ENCODE results near the gene CAMK2D. TPM values are rescaled to one million over a fixed set of nuclear protein-coding genes. Genes with fewer than 3 reads are reported as not detected.

Gene CAMK2D
- total RNA-seq, 1 experiment from 2014 or later = 9.0 TPM

DNA sequence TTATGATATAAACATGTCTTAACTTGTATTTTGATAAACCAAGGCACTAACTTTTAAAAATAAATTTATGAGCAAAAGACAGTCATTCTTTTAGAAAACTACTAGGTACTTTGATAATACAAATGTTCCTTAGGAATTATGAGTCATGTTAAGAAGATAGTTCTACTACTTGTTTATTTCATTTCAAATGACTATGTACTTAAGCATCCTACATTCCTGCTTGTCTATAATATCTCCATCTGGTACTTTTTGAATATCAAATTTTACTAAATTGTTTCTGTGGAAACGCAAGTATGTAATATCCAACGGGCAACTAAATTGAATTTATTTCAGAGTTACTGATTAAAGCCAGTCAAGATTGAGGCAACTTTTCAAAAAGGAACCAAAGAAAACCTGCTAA lies 61.8 kb downstream of the CAMK2D start:
- no peak overlapping the region for H3K4me2 ChIP-seq (ENCODE audit: insufficient read depth, insufficient read length, low read length)
- no peaks in the 10 kb centered on the region for H3K9me3 Mint-ChIP-seq
- H3T11ph ChIP-seq (ENCODE audit: low read length) = no peak overlapping the region
- H3K27me3 ChIP-seq (ENCODE audit: insufficient read depth, low read length) = no peaks in the 10 kb centered on the region
- no peaks in the 10 kb centered on the region for H3K23me2 ChIP-seq (ENCODE audit: insufficient read length, low read depth, low read length, poor library complexity, severe bottlenecking)
- no peaks in the 10 kb centered on the region for H3K36me3 Mint-ChIP-seq (ENCODE audit: insufficient read depth in 1 of 3, low read depth in 3 of 3)
- WGBS (ENCODE audit: extremely low coverage, insufficient read length, low lambda C conversion rate) = no CpG with 5 or more reads among the region's 2 CpGs
- no peak overlapping the region for H4K91ac ChIP-seq (ENCODE audit: insufficient read length, low read depth, low read length)
- H3K27ac ChIP-seq (ENCODE audit: insufficient read length, low read depth, low read length) = no peak overlapping the region
- no peak overlapping the region for H2AK5ac ChIP-seq (ENCODE audit: insufficient read length, low read length)
- TF ChIP-seq, protein P1, sequence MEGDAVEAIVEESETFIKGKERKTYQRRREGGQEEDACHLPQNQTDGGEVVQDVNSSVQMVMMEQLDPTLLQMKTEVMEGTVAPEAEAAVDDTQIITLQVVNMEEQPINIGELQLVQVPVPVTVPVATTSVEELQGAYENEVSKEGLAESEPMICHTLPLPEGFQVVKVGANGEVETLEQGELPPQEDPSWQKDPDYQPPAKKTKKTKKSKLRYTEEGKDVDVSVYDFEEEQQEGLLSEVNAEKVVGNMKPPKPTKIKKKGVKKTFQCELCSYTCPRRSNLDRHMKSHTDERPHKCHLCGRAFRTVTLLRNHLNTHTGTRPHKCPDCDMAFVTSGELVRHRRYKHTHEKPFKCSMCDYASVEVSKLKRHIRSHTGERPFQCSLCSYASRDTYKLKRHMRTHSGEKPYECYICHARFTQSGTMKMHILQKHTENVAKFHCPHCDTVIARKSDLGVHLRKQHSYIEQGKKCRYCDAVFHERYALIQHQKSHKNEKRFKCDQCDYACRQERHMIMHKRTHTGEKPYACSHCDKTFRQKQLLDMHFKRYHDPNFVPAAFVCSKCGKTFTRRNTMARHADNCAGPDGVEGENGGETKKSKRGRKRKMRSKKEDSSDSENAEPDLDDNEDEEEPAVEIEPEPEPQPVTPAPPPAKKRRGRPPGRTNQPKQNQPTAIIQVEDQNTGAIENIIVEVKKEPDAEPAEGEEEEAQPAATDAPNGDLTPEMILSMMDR (conservative IDR thresholded peaks at IDR 0.05) = no peak
- no peaks in the 10 kb centered on the region for H3K79me1 ChIP-seq (ENCODE audit: insufficient read depth, low read depth, low read length, poor library complexity, severe bottlenecking)
- no peaks in the 10 kb centered on the region for H3K27me3 Mint-ChIP-seq (ENCODE audit: low read depth)
- no peak overlapping the region for H3K14ac ChIP-seq (ENCODE audit: insufficient read depth, low read length)
- no peak overlapping the region for H2BK15ac ChIP-seq (ENCODE audit: low read depth, low read length)
- DNase-seq = no peak
- no peak overlapping the region for H2AFZ ChIP-seq (ENCODE audit: low read length)
- no peak overlapping the region for H3K4me3 Mint-ChIP-seq
- no peak overlapping the region for H3K9ac ChIP-seq (ENCODE audit: extremely low read depth, insufficient read length, low read length)
- H3K56ac ChIP-seq (ENCODE audit: insufficient read length, low read depth, low read length) = no peak overlapping the region
- H3K79me2 ChIP-seq (ENCODE audit: insufficient read depth, low read length) = no peaks in the 10 kb centered on the region
- no peak overlapping the region for H2BK20ac ChIP-seq (ENCODE audit: low read depth, low read length, poor library complexity, severe bottlenecking)
- H2BK120ac ChIP-seq (ENCODE audit: low read depth, low read length, poor library complexity, severe bottlenecking) = no peak overlapping the region
- H2BK5ac ChIP-seq (ENCODE audit: insufficient read length, low read length) = no peak overlapping the region
- no peak overlapping the region for H4K8ac ChIP-seq (replicated peaks; ENCODE audit: insufficient read length, low read depth, low read length)
- no peak overlapping the region for H3K27ac Mint-ChIP-seq
- no peak overlapping the region for H2BK12ac ChIP-seq (ENCODE audit: insufficient read length, low read depth, low read length)
- H4K5ac ChIP-seq (ENCODE audit: insufficient read length, low read depth, low read length) = no peak overlapping the region
- peaks cover 2 to 4% of the 10 kb centered on the region in 2 experiments; a peak in 3 of 4 replicates for H3K4me1 Mint-ChIP-seq
- no peaks in the 10 kb centered on the region for H3K4me1 ChIP-seq (ENCODE audit: insufficient read depth, low read length)
- no peak overlapping the region for H3K23ac ChIP-seq (ENCODE audit: insufficient read length, low read depth, low read length)
- no peak overlapping the region for H3K4ac ChIP-seq (ENCODE audit: low read depth, low read length)
- no peaks in the 10 kb centered on the region for H4K20me1 ChIP-seq (ENCODE audit: control insufficient read depth, insufficient read depth, insufficient read length)
- no peaks in the 10 kb centered on the region for H3K9me3 ChIP-seq (ENCODE audit: control insufficient read depth, low read depth, low read length)
- H3K18ac ChIP-seq (ENCODE audit: insufficient read length, low read depth, low read length) = no peak overlapping the region
